Endothelial cell of umbilical vein (primary cell): ENCODE data around the gene CAPZA2.

ENCODE experiments used
- FOS ChIP-seq: IDR thresholded peaks from 2 replicates; pipeline ENCODE4 v1.6.1; 2011; ENCODE audit warnings: mild to moderate bottlenecking, low read length, moderate library complexity, borderline replicate concordance; ENCODE audit not compliant: insufficient read depth
- JUN ChIP-seq: IDR thresholded peaks from 2 replicates; pipeline ENCODE4 v1.6.1; 2011; ENCODE audit warnings: borderline replicate concordance, low read depth; ENCODE audit not compliant: insufficient read length, insufficient read depth
- POLR2A ChIP-seq: IDR thresholded peaks from 2 replicates; pipeline ENCODE4 v1.6.1; 2012; ENCODE audit warnings: low read depth, mild to moderate bottlenecking, control low read depth, low read length
- TF ChIP-seq, protein P1 (sequence below), 2 donors: IDR thresholded peaks; 1 replicate in 1 of 2; 2 replicates in 1 of 2; pipeline ENCODE4 v1.5.1; 2011; ENCODE audit warnings: low read length in 2 of 2, mild to moderate bottlenecking in 2 of 2, moderate library complexity in 2 of 2, control low read depth in 1 of 2, inconsistent platforms in 1 of 2, low read depth in 1 of 2; ENCODE audit not compliant: insufficient read depth in 1 of 2; ENCODE audit errors: extremely low read depth in 1 of 2

DNA sequence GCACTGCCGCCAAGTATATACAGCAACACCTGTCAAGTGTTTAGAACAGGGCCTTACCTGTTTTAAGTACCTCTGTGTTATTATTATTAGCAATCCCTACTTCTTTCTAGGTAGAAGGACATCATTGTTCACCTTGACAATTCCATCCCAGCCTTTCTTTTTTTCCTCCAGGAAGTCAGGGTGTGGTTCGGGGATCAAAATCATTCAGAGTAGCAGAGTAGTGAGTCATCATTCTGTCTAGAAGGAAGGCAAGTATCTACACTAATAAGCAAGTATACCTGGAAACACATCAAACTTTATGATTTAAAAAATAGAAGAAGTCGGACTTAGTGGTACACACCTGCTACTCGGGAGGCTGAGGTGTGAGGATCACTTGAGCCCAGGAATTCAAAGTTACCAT is 25.5 kb upstream of the CAPZA2 start:
- TF ChIP-seq, protein P1, sequence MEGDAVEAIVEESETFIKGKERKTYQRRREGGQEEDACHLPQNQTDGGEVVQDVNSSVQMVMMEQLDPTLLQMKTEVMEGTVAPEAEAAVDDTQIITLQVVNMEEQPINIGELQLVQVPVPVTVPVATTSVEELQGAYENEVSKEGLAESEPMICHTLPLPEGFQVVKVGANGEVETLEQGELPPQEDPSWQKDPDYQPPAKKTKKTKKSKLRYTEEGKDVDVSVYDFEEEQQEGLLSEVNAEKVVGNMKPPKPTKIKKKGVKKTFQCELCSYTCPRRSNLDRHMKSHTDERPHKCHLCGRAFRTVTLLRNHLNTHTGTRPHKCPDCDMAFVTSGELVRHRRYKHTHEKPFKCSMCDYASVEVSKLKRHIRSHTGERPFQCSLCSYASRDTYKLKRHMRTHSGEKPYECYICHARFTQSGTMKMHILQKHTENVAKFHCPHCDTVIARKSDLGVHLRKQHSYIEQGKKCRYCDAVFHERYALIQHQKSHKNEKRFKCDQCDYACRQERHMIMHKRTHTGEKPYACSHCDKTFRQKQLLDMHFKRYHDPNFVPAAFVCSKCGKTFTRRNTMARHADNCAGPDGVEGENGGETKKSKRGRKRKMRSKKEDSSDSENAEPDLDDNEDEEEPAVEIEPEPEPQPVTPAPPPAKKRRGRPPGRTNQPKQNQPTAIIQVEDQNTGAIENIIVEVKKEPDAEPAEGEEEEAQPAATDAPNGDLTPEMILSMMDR (IDR thresholded peaks at IDR 0.05; ENCODE audit: extremely low read depth in 1 of 2, insufficient read depth in 1 of 2, low read depth in 1 of 2, low read length in 2 of 2) = no peak
- TF ChIP-seq FOS (peak; percentile 12), POLR2A (no peak), JUN (peak; percentile 15)
